DOHH2 (cell line): ENCODE results near the gene UNC79.
"Not testable (repeated sequence)": the region's sequence is repeated elsewhere in the genome, so short reads cannot be mapped to it uniquely, and the experiment has no call there.

Experiments used
- H3F3A ChIP-seq: fragments of 200-600 bp; sonication (generic), shearing (Covaris generic); 2 replicates; pipeline ENCODE4 v1.6.0; 2016; ENCODE audit warnings: antibody characterized with exemption, mild to moderate bottlenecking; ENCODE audit not compliant: control insufficient read depth, insufficient read depth
- H3K27ac ChIP-seq: fragments of 200-600 bp; sonication (generic); 2 replicates; pipeline ENCODE4 v1.5.1; 2014; ENCODE audit warnings: low read depth, mild to moderate bottlenecking, low read length, moderate library complexity
- H3K27me3 ChIP-seq: fragments of 200-600 bp; sonication (generic); 2 replicates; pipeline ENCODE4 v1.6.1; 2014; ENCODE audit warnings: mild to moderate bottlenecking, low read length, mixed read lengths; ENCODE audit not compliant: control insufficient read depth
- H3K36me3 ChIP-seq: fragments of 200-600 bp; sonication (generic); 2 replicates; pipeline ENCODE4 v1.6.1; 2014; ENCODE audit warnings: mild to moderate bottlenecking, low read length, moderate library complexity, mixed read lengths; ENCODE audit not compliant: control insufficient read depth
- H3K4me1 ChIP-seq: fragments of 200-600 bp; sonication (generic); 2 replicates; pipeline ENCODE4 v1.6.1; 2014; ENCODE audit warnings: mild to moderate bottlenecking, low read length, mixed read lengths; ENCODE audit not compliant: control insufficient read depth
- H3K4me2 ChIP-seq: fragments of 200-600 bp; sonication (generic); 2 replicates; pipeline ENCODE4 v1.6.0; 2014; ENCODE audit warnings: mild to moderate bottlenecking, low read length, moderate library complexity
- H3K4me3 ChIP-seq: fragments of 200-600 bp; sonication (generic); 2 replicates; pipeline ENCODE4 v1.5.1; 2014; ENCODE audit warnings: mild to moderate bottlenecking, low read length, mixed read lengths
- H3K79me2 ChIP-seq: fragments of 200-600 bp; sonication (generic); 2 replicates; pipeline ENCODE4 v1.6.1; 2014; ENCODE audit warnings: mild to moderate bottlenecking, low read length, mixed read lengths; ENCODE audit not compliant: control insufficient read depth
- H3K9me2 ChIP-seq: fragments of 200-600 bp; sonication (generic); replicated peaks from 2 replicates; pipeline ENCODE4 v1.6.1; 2014; ENCODE audit warnings: mild to moderate bottlenecking, low read length, mixed read lengths; ENCODE audit not compliant: control insufficient read depth
- H3K9me3 ChIP-seq: fragments of 200-600 bp; sonication (generic); 2 replicates; pipeline ENCODE4 v1.6.1; 2014; ENCODE audit warnings: antibody characterized with exemption, low read length, mixed read lengths; ENCODE audit not compliant: control insufficient read depth, insufficient read depth
- H4K20me1 ChIP-seq: fragments of 200-600 bp; sonication (generic); 2 replicates; pipeline ENCODE4 v1.6.0; 2014; ENCODE audit warnings: low read depth, mild to moderate bottlenecking, antibody characterized with exemption, low read length, moderate library complexity; ENCODE audit not compliant: control insufficient read depth, insufficient read depth
- EZH2phosphoT487 ChIP-seq: fragments of 200-600 bp; sonication (generic); IDR thresholded peaks from 2 replicates; pipeline ENCODE4 v1.6.1; 2017; ENCODE audit warnings: borderline replicate concordance, mild to moderate bottlenecking, antibody characterized with exemption, low read length, moderate library complexity, mixed read lengths
- TF ChIP-seq, protein P1 (sequence below): fragments of 200-600 bp; sonication (generic); IDR thresholded peaks from one replicate; pipeline ENCODE4 v1.5.1; 2014; ENCODE audit warnings: antibody characterized with exemption, mild to moderate bottlenecking, low read depth, low read length; ENCODE audit not compliant: poor library complexity, severe bottlenecking

Gene UNC79

DNA sequence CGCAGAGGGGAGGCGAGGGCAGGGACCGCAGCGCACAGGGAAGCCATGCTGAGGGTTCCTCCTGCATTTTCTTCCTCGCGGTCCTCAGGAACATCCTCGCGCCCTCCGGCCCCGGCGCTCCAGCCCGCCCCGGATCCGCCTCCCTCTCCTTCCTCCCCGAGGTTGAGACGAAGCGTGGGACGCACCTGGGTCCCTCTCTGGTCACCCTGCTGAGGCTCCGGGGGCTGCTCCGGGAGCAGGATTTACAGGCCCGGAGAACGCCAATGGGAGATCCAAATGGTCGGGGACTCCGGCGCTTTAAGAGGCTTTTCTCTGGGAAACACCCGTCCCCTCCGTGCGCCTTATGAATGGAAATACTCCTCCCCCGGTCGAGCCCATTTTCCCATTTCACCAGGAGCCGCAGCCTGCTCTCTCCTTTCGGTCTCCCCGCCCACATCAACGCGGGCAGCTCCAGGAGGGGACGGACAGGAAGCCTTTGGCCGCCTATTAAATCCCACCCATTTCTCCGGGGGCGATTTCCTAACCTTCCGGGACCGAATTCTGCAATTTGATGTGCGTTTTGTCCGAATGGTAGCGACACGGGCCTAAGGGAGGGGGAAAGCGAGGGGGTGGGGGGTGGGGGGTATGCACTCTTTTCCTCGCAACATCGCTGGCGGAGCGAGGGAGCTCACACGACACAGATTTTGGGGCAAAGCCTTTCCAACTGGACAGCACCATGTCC is at the start of gene UNC79:
TSS of gene UNC79 (plus strand) at position 625 of the 721 bp plus-strand sequence. CDS start at position 716, 91 bp downstream.
- Histone ChIP-seq H3F3A (no peaks in the 10 kb centered on the region), H3K4me1 (no peaks in the 10 kb centered on the region), H3K4me2 (no peak within 1 kb of the TSS), H3K79me2 (no peaks in the 10 kb centered on the region), H4K20me1 (no peaks in the 10 kb centered on the region), H3K27ac (no peak within 1 kb of the TSS), H3K27me3 (no peaks in the 10 kb centered on the region; the same call in 1 of the 2 replicates), H3K4me3 (no peak within 1 kb of the TSS), H3K36me3 (no peaks in the 10 kb centered on the region), H3K9me2 (no peaks in the 10 kb centered on the region), H3K9me3 (no peaks in the 10 kb centered on the region)
- TF ChIP-seq, protein P1, sequence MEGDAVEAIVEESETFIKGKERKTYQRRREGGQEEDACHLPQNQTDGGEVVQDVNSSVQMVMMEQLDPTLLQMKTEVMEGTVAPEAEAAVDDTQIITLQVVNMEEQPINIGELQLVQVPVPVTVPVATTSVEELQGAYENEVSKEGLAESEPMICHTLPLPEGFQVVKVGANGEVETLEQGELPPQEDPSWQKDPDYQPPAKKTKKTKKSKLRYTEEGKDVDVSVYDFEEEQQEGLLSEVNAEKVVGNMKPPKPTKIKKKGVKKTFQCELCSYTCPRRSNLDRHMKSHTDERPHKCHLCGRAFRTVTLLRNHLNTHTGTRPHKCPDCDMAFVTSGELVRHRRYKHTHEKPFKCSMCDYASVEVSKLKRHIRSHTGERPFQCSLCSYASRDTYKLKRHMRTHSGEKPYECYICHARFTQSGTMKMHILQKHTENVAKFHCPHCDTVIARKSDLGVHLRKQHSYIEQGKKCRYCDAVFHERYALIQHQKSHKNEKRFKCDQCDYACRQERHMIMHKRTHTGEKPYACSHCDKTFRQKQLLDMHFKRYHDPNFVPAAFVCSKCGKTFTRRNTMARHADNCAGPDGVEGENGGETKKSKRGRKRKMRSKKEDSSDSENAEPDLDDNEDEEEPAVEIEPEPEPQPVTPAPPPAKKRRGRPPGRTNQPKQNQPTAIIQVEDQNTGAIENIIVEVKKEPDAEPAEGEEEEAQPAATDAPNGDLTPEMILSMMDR, result no peak
- TF ChIP-seq EZH2phosphoT487, result no peak

DNA sequence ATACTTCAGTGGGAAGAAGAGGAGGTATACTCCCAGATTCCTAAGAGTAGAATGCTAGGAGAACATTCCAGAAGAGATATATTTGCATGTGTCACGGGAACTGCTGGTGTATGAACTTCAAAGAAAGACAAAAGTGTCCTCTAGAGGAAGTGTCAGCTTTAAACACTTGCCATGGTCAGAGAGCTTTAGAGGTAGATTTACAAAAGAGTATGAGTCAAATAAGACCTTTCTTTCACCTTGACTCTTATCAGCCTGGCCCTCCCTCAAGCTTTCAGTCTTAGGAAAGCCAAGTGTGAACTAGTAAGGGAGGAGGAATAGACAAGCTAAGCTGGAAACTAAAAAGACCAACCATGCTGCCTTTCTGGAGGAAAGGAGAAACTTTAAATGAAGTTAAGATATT is 49.1 kb upstream of the UNC79 start:
- Histone ChIP-seq H3K9me3 (no peaks in the 10 kb centered on the region), H3K79me2 (no peaks in the 10 kb centered on the region), H3K27me3 (no peaks in the 10 kb centered on the region), H3K4me2 (no peak overlapping the region), H3K27ac (no peak overlapping the region), H3F3A (no peaks in the 10 kb centered on the region), H4K20me1 (no peaks in the 10 kb centered on the region), H3K4me3 (no peak overlapping the region), H3K4me1 (no peaks in the 10 kb centered on the region), H3K36me3 (no peaks in the 10 kb centered on the region), H3K9me2 (no peaks in the 10 kb centered on the region)
- no peak for TF ChIP-seq EZH2phosphoT487
- TF ChIP-seq, protein P1, result no peak

DNA sequence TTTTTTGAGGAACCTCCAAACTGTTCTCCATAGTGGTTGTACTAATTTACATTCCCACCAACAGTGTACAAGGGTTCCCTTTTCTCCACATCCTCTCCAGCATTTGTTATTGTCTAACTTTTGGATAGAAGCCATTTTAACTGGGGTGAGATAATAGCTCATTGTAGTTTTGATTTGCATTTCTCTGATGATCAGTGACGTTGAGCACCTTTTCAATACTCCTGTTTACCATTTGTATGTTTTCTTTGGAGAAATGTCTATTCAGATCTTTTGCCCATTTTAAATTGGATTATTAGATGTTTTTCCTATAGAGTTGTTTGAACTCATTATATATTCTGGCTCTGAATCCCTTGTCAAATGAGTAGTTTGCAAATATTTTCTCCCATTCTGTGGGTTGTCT is 46.5 kb upstream of the UNC79 start:
- H3K79me2 ChIP-seq, H3K4me1 ChIP-seq, H4K20me1 ChIP-seq, H3K27me3 ChIP-seq, H3K27ac ChIP-seq, H3K4me2 ChIP-seq, H3K9me2 ChIP-seq, H3F3A ChIP-seq, H3K9me3 ChIP-seq, H3K4me3 ChIP-seq, H3K36me3 ChIP-seq: not testable (repeated sequence)

DNA sequence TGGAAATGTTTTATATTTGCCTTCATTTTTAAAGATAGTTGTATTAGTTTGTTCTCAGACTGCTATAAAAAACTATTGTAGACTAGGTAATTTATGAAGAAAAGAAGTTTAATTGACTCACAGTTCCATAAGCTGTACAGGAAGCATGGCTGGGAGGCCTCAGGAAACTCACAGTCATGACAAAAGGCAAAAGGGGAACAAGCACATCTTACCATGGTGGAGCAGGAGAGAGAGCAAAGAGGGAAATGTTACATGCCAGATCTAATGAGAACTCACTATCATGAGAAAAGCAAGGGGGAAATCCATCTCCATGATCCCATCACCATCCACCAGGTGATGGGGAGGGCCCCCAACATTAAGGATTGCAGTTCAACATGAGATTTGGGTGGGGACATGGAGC is 35.5 kb upstream of the UNC79 start:
- no peak overlapping the region for H3K4me2 ChIP-seq
- peaks cover 14% of the 10 kb centered on the region; the same call in 1 of the 2 replicates for H3K9me3 ChIP-seq

More for the DNA sequence above, 35.5 kb upstream of the UNC79 start:
- no peaks in the 10 kb centered on the region for H3K27me3 ChIP-seq
- no peaks in the 10 kb centered on the region for H3K36me3 ChIP-seq
- H3K4me1 ChIP-seq, result no peaks in the 10 kb centered on the region
- H3K79me2 ChIP-seq, result no peaks in the 10 kb centered on the region
- TF ChIP-seq, protein P1, result no peak
- no peak for TF ChIP-seq EZH2phosphoT487
- H3K9me2 ChIP-seq, result no peaks in the 10 kb centered on the region
- H4K20me1 ChIP-seq, result no peaks in the 10 kb centered on the region
- no peak overlapping the region for H3K4me3 ChIP-seq
- no peak overlapping the region for H3K27ac ChIP-seq
- no peaks in the 10 kb centered on the region for H3F3A ChIP-seq
